GM13977 (cell line): ENCODE results near the gene ALK.

Experiments
- DNase-seq: peaks from one replicate; pipeline ENCODE4 v3.0.0; 2012; ENCODE audit warnings: low spot score
- CTCF ChIP-seq: IDR thresholded peaks from 2 replicates; pipeline ENCODE4 v1.5.1; 2012; ENCODE audit warnings: mild to moderate bottlenecking, control low read depth; ENCODE audit not compliant: insufficient read depth; ENCODE audit errors: extremely low read depth, missing control alignments
- in situ Hi-C: fragments of 300-500 bp; cut with MboI; formaldehyde crosslinking; loops from one replicate; pipeline ENCODE4 v1.12.0; 2022; ENCODE audit warnings: low sequenced_read_pairs, low pct_unique_long_range_greater_than_20kb, mixed read lengths, inconsistent platforms; ENCODE audit not compliant: unreplicated experiment

The ALK gene

GRCh38 chr2:29723255-29724001 lies 198.0 kb downstream of the ALK start:
- no peak for TF ChIP-seq CTCF
- DNase-seq: peak; percentile 56
- in situ Hi-C loops: no loop called here

GRCh38 chr2:29719639-29720038 lies 201.7 kb downstream of the ALK start:
- in situ Hi-C loops: no loop called here
- no peak for TF ChIP-seq CTCF

GRCh38 chr2:29718076-29718686 lies 203.2 kb downstream of the ALK start:
- TF ChIP-seq CTCF: no peak
- DNase-seq: no peak
- in situ Hi-C loops: no loop called here

More at GRCh38 chr2:29719639-29720038, 201.7 kb downstream of the ALK start:
- no peak for DNase-seq

GRCh38 chr2:29715655-29716054 lies 205.7 kb downstream of the ALK start:
- in situ Hi-C loops: no loop called here
- no peak for TF ChIP-seq CTCF
- DNase-seq: no peak

- no peak for TF ChIP-seq CTCF
- in situ Hi-C loops: no loop called here
- no peak for DNase-seq
These were observed 207.1 kb downstream of the ALK start for GRCh38 chr2:29714333-29714732.

GRCh38 chr2:29706171-29706720 lies 215.1 kb downstream of the ALK start:
- in situ Hi-C loops: no loop called here
- no peak for TF ChIP-seq CTCF
- DNase-seq: no peak
